GM08714 (cell line): ENCODE data around the gene TAX1BP1.

ENCODE experiments used
- H3K4me3 ChIP-seq: fragments of 200-500 bp; sonication (Bioruptor generic); 2 replicates; pipeline ENCODE4 v1.5.1; 2014; ENCODE audit warnings: mild to moderate bottlenecking, low read length, inconsistent platforms
- ZNF274 ChIP-seq: IDR thresholded peaks from 2 replicates; pipeline ENCODE4 v1.6.1; 2012; ENCODE audit warnings: mild to moderate bottlenecking, low read depth, low read length

TAX1BP1 gene

GRCh38 chr7:27739909-27740448, at the start of gene TAX1BP1:
TAX1BP1 (plus strand) TSS chr7:27740162; CDS start chr7:27748525, 8,363 bp downstream.
- TF ChIP-seq ZNF274 = no peak
- H3K4me3 ChIP-seq = peak within 1 kb of the TSS; percentile 85

GRCh38 chr7:27690649-27691048, 49.3 kb upstream of the TAX1BP1 start:
- no peak overlapping the region for H3K4me3 ChIP-seq
- TF ChIP-seq ZNF274 = no peak

GRCh38 chr7:27693794-27694193, 46.2 kb upstream of the TAX1BP1 start:
- no peak overlapping the region for H3K4me3 ChIP-seq
- TF ChIP-seq ZNF274 = no peak

- H3K4me3 ChIP-seq = no peak overlapping the region
- TF ChIP-seq ZNF274 = no peak
Measured at GRCh38 chr7:27695096-27695495, 44.9 kb upstream of the TAX1BP1 start.

- no peak overlapping the region for H3K4me3 ChIP-seq
- no peak for TF ChIP-seq ZNF274
Measured at GRCh38 chr7:27697861-27698430, 42.0 kb upstream of the TAX1BP1 start.

GRCh38 chr7:27699751-27700150, 40.2 kb upstream of the TAX1BP1 start:
- TF ChIP-seq ZNF274 = no peak
- H3K4me3 ChIP-seq = no peak overlapping the region

- TF ChIP-seq ZNF274 = no peak
- H3K4me3 ChIP-seq = no peak overlapping the region
Measured at GRCh38 chr7:27700501-27700900, 39.5 kb upstream of the TAX1BP1 start.

- no peak overlapping the region for H3K4me3 ChIP-seq
- TF ChIP-seq ZNF274 = no peak
Measured at GRCh38 chr7:27703181-27703580, 36.8 kb upstream of the TAX1BP1 start.

GRCh38 chr7:27704422-27705199, 35.4 kb upstream of the TAX1BP1 start:
- H3K4me3 ChIP-seq = no peak overlapping the region
- TF ChIP-seq ZNF274 = no peak

GRCh38 chr7:27705200-27705594, 34.8 kb upstream of the TAX1BP1 start:
- no peak overlapping the region for H3K4me3 ChIP-seq
- TF ChIP-seq ZNF274 = no peak

GRCh38 chr7:27708485-27708884, 31.5 kb upstream of the TAX1BP1 start:
- TF ChIP-seq ZNF274 = no peak
- no peak overlapping the region for H3K4me3 ChIP-seq

- H3K4me3 ChIP-seq = no peak overlapping the region
- TF ChIP-seq ZNF274 = no peak
Measured at GRCh38 chr7:27709137-27710075, 30.6 kb upstream of the TAX1BP1 start.

- no peak for TF ChIP-seq ZNF274
- H3K4me3 ChIP-seq = no peak overlapping the region
Measured at GRCh38 chr7:27712217-27712616, 27.7 kb upstream of the TAX1BP1 start.

GRCh38 chr7:27714831-27715444, 25.0 kb upstream of the TAX1BP1 start:
- no peak for TF ChIP-seq ZNF274
- no peak overlapping the region for H3K4me3 ChIP-seq
